GM19035 (cell line): ENCODE data around the gene EIF4H.
"Not testable (repeated sequence)": the region's sequence is repeated elsewhere in the genome, so short reads cannot be mapped to it uniquely, and the experiment has no call there.

Source experiments
- ATAC-seq: cut with Tn5 transposase; IDR thresholded peaks from one replicate; pipeline ENCODE4 v1.9.1; 2021; ENCODE audit not compliant: unreplicated experiment

The EIF4H gene

DNA sequence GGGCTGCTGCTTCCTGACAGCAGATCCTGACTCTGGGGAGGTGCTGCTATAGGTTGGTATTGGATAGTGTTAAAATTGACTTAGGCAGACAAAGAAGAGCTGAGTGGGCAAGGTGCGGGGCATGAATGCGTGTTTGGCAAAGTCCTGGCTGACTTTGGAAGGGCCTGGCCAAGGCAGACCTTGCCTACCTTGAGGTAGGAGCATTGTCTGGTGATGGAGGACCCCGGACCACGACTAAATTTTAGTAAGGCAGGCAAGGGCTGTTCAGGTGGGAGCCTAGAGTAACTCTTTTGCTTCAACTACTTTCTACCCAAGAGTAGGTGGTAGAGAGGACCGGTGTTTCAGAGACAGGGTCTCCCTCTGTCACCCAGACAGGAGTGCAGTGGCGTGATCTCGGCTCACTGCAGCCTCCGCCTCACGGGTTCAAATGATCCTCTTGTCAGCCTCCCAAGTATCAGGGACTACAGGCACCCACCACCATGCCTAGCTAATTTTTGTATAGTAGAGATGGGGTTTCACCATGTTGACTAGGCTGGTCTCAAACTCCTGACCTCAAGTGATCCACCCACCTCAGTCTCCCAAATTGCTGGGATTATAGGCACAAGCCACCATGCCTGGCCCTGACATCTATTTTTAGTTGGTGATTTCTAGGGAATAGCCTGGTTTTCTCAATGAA is 23.4 kb downstream of the EIF4H start:
- no peak for ATAC-seq

DNA sequence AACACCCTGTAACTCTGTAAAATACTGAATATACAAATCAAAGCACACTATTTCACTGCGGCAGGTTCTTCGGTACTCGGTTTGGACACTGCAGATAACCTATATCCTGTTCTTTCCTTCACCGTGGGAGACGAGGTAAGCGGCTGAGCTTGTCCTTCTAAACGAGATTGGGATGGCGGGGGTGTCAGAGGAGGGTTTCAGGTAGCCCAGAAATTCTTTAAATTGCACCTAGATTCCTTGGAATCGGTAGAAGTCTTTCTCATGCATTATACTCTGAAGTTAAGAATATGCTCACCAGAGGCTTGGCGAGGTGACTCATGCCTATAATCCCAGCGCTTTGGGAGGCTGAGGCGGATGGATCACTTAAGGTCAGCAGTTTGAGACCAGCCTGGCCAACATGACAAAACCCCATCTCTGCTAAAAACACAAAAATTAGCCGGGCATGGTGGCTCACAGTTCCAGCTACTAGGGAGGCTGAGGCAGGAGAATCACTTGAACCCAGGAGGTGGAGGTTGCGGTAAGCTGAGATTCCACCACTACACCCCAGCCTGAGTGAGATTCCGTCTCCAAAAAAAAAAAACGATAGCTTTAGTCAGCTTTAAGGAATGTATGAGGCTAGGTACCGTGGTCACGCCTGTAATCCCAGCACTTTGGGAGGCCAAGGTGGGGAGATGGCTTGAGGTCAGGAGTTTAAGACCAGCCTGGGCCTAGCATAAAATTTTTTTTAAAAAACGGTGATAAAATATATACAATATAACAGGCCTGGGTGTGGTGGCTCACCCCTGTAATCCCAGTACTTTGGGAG is 25.6 kb downstream of the EIF4H start:
- ATAC-seq = no peak

GRCh38 chr7:74202841-74203556 is 28.8 kb downstream of the EIF4H start:
- no peak for ATAC-seq

DNA sequence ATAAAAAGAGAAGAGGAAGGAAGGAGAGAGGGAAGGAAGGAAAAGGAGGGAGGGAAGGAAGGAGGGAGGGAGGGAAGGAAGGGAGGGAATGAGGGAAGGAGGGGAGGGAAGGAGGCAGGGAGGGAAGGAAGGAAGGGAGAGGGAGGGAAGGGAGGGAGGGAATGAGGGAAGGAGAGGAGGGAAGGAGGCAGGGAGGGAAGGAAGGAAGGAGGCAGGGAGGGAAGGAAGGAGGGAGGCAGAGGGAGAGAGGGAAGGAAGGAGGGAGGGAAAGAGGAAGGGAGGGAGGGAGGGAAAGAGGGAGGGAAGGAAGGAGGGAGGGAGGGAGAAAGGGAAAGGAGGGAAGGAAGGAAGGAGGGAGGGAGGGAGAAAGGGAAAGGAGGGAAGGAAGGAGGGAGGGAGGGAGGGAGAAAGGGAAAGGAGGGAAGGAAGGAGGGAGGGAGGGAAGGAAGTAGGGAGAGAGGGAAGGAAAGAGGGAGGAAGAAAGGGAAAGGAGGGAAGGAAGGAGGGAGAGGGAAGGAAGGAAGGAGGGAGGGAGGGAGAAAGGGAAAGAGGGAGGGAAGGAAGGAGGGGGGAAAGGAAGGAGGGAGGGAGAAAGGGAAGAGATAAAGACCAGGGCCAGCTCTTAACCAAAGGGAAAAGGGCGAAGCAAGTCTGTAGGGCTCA is 29.9 kb downstream of the EIF4H start:
- ATAC-seq = no peak

DNA sequence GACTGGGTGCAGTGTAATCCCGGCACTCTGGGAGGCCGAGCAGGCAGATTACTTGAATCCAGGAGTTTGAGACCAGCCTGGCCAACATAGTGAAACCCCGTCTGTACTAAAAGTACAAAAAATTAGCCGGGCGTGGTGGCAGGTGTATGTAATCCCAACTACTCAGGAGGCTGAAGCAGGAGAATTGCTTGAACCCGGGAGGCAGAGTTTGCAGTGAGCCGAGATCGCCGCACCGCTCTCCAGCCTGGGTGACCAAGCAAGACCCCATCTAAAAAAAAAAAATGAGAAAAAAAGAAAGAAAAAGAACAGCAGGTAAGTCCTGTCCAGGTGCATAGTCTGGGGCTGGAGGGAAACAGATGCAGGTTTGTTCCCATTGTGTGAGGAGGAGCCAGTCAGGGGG is 31.9 kb downstream of the EIF4H start:
- ATAC-seq = not testable (repeated sequence)

- ATAC-seq = no peak
Observed at GRCh38 chr7:74206589-74207120, 32.5 kb downstream of the EIF4H start.

DNA sequence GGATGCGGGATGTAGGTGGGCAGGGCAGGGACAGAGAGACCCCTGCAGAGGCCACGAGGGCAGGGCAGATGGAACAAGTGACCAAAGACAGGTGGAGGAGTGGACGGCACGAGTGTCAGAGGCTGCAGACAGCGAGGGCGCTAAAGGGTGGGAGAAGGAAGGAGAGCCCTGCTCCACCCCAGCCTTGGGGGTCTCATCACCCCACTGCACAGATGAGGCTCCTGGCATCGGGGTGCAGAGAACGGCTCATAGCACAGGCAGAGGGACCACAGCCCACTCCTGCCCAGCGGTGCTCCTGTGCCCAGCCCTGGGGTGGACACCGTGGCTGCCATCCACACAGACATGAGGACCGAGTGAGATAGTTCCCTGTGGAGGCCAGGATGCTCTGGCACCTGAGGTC is 33.4 kb downstream of the EIF4H start:
- no peak for ATAC-seq

- not testable (repeated sequence) for ATAC-seq
Observed at GRCh38 chr7:74208241-74208640, 34.1 kb downstream of the EIF4H start.

DNA sequence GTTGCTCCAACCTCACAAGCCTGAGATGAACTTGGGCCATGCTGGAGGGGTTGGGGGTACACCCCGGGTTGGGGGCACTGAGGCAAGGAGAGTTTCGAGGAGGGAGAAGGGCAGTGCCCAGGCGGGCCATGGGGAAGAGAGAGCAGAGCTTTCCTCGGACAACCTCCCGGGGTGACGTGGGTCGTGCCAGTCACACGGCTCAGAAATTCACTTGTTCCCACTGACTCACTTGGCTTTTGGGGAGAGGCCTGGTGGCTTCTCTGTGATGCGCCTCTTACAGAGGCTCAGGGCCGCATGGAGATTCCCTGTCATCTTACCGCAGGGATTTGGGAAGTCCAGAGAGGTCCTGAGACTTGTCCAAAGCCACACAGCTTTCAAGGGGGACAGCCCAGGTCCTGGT is 38.5 kb downstream of the EIF4H start:
- no peak for ATAC-seq

DNA sequence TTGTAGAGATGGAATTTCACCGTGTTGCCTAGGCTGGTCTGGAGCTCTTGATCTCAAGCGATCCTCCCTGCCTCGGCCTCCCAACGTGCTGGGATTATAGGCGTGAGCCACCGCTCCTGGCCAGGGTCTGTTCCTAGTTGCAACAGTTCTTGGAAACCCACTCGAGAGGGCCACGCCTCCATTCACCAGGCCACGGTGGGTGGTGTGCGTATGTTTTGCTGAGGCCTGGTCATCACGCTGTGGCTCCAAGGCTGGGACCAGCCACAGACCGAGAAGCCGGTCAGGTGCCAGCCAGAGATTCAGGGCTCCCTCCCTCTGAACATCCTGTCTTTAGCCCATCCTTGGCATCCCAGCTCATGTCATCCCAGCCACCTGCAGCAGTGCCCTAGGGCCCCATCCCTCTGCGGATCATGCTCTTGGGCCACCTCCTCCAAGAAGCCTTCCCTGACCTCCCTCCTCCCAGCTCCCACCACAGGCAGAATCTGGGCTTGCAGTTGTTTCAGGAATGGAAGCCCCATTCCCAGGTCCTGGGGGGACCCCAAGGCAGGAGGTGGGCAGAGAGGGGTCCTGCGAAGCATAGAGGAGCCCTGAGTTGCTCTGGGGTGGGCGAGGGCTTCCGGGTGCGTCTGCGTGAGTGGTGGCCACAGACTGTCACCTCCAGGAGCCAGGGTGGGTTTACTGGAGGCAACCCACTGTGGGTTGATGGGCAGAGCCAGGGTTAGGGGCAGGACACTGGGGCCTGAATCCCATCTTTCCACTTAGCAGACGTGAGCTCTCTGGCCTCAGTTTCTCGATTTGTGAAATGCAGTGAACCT is 40.9 kb downstream of the EIF4H start:
- no peak for ATAC-seq

GRCh38 chr7:74215921-74216320 is 41.8 kb downstream of the EIF4H start:
- ATAC-seq = no peak

DNA sequence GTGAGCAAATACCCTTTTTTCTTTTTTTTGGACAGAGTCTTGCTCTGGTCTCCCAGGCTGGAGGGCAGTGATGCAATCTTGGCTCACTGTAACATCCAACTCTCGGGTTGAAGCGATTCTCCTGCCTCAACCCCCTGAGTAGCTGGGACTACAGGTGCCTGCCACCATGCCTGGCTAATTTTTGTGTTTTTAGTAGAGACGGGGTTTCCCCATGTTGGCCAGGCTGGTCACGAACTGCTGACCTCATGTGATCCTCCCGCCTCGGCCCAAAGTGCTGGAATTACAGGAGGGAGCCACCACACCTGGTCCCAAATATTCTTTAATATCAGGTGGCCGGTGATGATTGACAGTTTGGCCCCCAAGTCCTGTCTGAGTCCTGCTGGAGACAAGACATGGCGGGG is 42.2 kb downstream of the EIF4H start:
- no peak for ATAC-seq

GRCh38 chr7:74217455-74218342 is 43.5 kb downstream of the EIF4H start:
- no peak for ATAC-seq

- ATAC-seq = no peak
Observed at GRCh38 chr7:74218343-74218698, 44.2 kb downstream of the EIF4H start.

DNA sequence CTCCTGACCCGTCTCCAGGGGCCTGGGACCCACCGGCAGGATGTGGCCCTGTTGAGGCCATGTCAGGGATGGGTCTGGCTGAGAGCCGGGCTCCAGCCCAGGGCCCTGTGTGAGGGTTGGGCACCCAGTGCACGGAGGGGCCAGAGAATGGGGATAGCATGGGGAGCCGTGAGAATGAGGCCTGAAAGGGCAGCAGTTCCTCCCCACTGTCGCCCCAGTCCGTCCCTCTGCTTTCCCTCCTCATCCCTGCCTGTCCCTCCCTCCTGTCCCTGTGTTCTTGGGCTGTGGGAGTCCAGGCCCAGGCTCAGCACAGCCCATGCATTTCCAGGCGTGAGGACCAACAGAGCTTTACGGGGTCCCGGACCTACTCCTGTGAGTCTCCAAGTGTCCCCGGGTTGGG is 45.3 kb downstream of the EIF4H start:
- no peak for ATAC-seq

DNA sequence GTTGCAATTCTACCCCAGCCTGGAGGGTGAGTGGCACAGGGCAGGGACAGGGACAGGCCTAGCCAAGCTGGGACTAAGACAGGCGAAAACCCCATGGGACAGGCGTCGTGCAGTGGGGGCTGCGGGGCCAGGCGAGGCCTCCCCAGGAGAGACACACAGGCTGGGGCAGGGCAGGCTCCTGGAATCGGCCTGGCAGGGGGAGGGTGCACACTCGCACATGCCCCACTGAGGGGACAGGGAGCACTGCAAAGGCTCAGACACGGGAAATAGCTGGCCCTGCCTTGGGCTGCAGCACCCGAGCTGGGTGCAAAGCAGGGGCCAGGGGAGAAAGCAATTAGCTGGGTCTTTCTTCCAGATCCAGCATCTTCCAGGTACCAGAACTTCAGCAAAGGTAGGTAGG is 46.1 kb downstream of the EIF4H start:
- ATAC-seq = no peak

- no peak for ATAC-seq
Observed at GRCh38 chr7:74221713-74222112, 47.6 kb downstream of the EIF4H start.

DNA sequence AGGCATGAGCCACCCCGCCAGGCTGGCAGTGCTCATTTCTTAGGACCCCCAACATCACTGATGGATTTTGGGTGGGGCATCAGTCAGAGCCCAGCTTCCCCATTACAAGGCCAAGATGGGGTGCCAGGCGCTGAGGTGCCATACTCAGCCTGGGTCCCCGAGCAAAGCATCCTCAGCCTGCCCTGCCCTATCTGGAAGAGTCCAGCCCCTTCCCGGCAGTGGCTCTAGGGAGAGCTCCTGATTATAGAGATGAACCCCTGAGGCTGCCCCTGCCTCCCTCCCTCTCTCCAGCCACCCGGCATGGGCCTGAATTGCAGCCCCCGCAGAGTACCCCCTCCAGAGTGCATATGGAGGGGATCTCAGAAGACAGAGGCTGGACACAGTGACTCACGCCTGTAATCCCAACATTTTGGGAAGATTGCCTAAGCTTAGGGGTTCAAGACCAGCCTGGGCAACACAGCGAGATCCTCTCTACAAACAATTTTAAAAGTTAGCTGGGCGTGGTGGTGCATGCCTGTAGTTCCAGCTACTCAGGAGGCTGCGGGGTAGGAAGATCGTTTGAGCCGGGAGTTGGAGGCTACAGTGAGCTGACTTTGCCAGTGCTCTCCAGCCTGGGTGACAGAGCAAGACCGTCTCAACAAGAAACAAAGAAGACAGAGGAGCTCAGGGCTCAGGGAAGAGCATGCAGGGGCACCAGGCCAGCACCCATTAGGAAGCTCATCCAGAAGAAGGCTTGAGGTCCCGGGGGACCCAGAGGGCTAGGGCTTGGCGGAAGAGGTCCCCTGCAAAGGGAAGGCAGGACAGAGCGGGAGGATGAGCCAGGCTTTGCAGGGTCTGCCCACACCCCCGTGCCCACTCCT is 48.9 kb downstream of the EIF4H start:
- no peak for ATAC-seq
